Measurements from ENCODE around the gene FRMD8.

GRCh38 chr11:65403607-65404121, 17.2 kb downstream of the FRMD8 start:
- TF ChIP-seq CTCF (IDR thresholded peaks at IDR 0.05) (no peak), POLR2A (IDR thresholded peaks at IDR 0.05) (no peak)
